ENCODE results near the gene ARHGAP21. TPM values are rescaled to one million over a fixed set of nuclear protein-coding genes. Genes with fewer than 3 reads are reported as not detected.

ARHGAP21 gene
- total RNA-seq, 1 experiment from 2014 or later: 59.4 TPM

DNA sequence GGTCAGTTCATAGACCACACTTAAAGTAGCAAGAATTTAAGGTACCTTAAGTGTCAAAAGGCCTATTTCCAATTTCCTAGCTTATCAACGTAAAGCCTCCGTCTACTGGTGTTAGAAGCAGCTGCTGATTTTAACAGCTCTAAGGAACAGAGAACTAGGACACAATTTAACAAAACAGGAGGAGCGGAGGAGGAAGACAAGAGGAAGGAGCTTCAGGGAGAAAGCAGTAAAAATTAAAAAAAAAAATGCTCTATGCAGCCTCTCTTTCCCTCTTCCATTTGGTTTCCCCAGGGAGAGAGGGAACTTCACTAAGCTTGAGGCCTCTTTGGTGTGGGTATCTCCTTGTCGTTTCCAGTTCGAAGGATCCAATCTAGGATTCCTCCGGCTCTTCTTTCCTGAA is 22.7 kb downstream of the ARHGAP21 start:
- Histone ChIP-seq H3K23ac (ENCODE audit: insufficient read length, low read depth, low read length) (no peak overlapping the region), H3K79me1 (ENCODE audit: insufficient read depth, low read depth, low read length, poor library complexity, severe bottlenecking) (peaks cover 3% of the 10 kb centered on the region), H2AFZ (ENCODE audit: low read length) (no peak overlapping the region), H3K9ac (ENCODE audit: extremely low read depth, insufficient read length, low read length) (no peak overlapping the region), H3K9me3 (ENCODE audit: control insufficient read depth, low read depth, low read length) (no peaks in the 10 kb centered on the region), H3K18ac (ENCODE audit: insufficient read length, low read depth, low read length) (no peak overlapping the region), H3K23me2 (ENCODE audit: insufficient read length, low read depth, low read length, poor library complexity, severe bottlenecking) (no peaks in the 10 kb centered on the region), H2BK12ac (ENCODE audit: insufficient read length, low read depth, low read length) (no peak overlapping the region), H3K27ac (ENCODE audit: insufficient read length, low read depth, low read length) (no peak overlapping the region), H2BK15ac (ENCODE audit: low read depth, low read length) (no peak overlapping the region), H3K56ac (ENCODE audit: insufficient read length, low read depth, low read length) (no peak overlapping the region), H2BK120ac (ENCODE audit: low read depth, low read length, poor library complexity, severe bottlenecking) (no peak overlapping the region), H4K20me1 (ENCODE audit: control insufficient read depth, insufficient read depth, insufficient read length) (no peaks in the 10 kb centered on the region), H3T11ph (ENCODE audit: low read length) (no peak overlapping the region), H2BK5ac (ENCODE audit: insufficient read length, low read length) (no peak overlapping the region), H4K8ac (replicated peaks; ENCODE audit: insufficient read length, low read depth, low read length) (no peak overlapping the region), H3K4me2 (ENCODE audit: insufficient read depth, insufficient read length, low read length) (no peak overlapping the region), H3K79me2 (ENCODE audit: insufficient read depth, low read length) (peaks cover 3% of the 10 kb centered on the region; the same call in 1 of the 2 replicates), H3K4ac (ENCODE audit: low read depth, low read length) (no peak overlapping the region), H3K27me3 (ENCODE audit: insufficient read depth, low read length) (no peaks in the 10 kb centered on the region), H4K91ac (ENCODE audit: insufficient read length, low read depth, low read length) (no peak overlapping the region), H3K14ac (ENCODE audit: insufficient read depth, low read length) (no peak overlapping the region), H3K4me1 (ENCODE audit: insufficient read depth, low read length) (peaks cover 4% of the 10 kb centered on the region; the same call in 1 of the 2 replicates), H2BK20ac (ENCODE audit: low read depth, low read length, poor library complexity, severe bottlenecking) (no peak overlapping the region), H2AK5ac (ENCODE audit: insufficient read length, low read length) (no peak overlapping the region), H4K5ac (ENCODE audit: insufficient read length, low read depth, low read length) (no peak overlapping the region)
- Mint-ChIP-seq H3K9me3 (no peaks in the 10 kb centered on the region), H3K36me3 (ENCODE audit: insufficient read depth in 1 of 3, low read depth in 3 of 3) (no peaks in the 10 kb centered on the region), H3K27ac (peak overlapping the region in 1 of 3 experiments; percentile 73; a peak in 2 of 7 replicates), H3K4me3 (no peak overlapping the region), H3K4me1 (peaks cover 17 to 29% of the 10 kb centered on the region in 2 experiments), H3K27me3 (ENCODE audit: low read depth) (no peaks in the 10 kb centered on the region)
- TF ChIP-seq, protein P1, sequence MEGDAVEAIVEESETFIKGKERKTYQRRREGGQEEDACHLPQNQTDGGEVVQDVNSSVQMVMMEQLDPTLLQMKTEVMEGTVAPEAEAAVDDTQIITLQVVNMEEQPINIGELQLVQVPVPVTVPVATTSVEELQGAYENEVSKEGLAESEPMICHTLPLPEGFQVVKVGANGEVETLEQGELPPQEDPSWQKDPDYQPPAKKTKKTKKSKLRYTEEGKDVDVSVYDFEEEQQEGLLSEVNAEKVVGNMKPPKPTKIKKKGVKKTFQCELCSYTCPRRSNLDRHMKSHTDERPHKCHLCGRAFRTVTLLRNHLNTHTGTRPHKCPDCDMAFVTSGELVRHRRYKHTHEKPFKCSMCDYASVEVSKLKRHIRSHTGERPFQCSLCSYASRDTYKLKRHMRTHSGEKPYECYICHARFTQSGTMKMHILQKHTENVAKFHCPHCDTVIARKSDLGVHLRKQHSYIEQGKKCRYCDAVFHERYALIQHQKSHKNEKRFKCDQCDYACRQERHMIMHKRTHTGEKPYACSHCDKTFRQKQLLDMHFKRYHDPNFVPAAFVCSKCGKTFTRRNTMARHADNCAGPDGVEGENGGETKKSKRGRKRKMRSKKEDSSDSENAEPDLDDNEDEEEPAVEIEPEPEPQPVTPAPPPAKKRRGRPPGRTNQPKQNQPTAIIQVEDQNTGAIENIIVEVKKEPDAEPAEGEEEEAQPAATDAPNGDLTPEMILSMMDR (conservative IDR thresholded peaks at IDR 0.05): no peak
- no peak for DNase-seq
- no CpG with 5 or more reads among the region's 6 CpGs for whole genome bisulfite sequencing (ENCODE audit: extremely low coverage, insufficient read length, low lambda C conversion rate)

All from H9 (cell line).